KOPT-K1 (cell line): ENCODE results near the gene SH2D3C.
"Not testable (repeated sequence)": the region's sequence is repeated elsewhere in the genome, so short reads cannot be mapped to it uniquely, and the experiment has no call there.

Source experiments
- H3K27ac ChIP-seq: fragments of 200-600 bp; sonication (generic); 2 replicates; pipeline ENCODE4 v1.5.1; 2016; ENCODE audit warnings: antibody characterized with exemption, mild to moderate bottlenecking, low read depth, low read length; ENCODE audit not compliant: poor library complexity, severe bottlenecking
- H3K36me3 ChIP-seq: fragments of 200-600 bp; sonication (generic); 2 replicates; pipeline ENCODE4 v1.5.1; 2017; ENCODE audit warnings: antibody characterized with exemption, mild to moderate bottlenecking, low read length, moderate library complexity; ENCODE audit not compliant: insufficient read depth
- H3K9me3 ChIP-seq: fragments of 200-600 bp; sonication (generic); 2 replicates; pipeline ENCODE4 v1.5.1; 2017; ENCODE audit warnings: antibody characterized with exemption, low read length, mild to moderate bottlenecking; ENCODE audit not compliant: insufficient read depth, poor library complexity, severe bottlenecking

SH2D3C gene

GRCh38 chr9:127769101-127769500, 9.4 kb downstream of the SH2D3C start:
- H3K36me3 ChIP-seq = peaks cover 63% of the 10 kb centered on the region
- H3K27ac ChIP-seq = peak overlapping the region; percentile 63
- H3K9me3 ChIP-seq = no peaks in the 10 kb centered on the region

- Histone ChIP-seq H3K36me3 (peaks cover 59% of the 10 kb centered on the region), H3K9me3 (no peaks in the 10 kb centered on the region), H3K27ac (peak overlapping the region; percentile 63)
These were observed 9.8 kb downstream of the SH2D3C start for GRCh38 chr9:127768698-127769097.

GRCh38 chr9:127767909-127768331, 10.5 kb downstream of the SH2D3C start:
- peak overlapping the region; percentile 63 for H3K27ac ChIP-seq
- H3K36me3 ChIP-seq = peaks cover 55% of the 10 kb centered on the region
- H3K9me3 ChIP-seq = no peaks in the 10 kb centered on the region

GRCh38 chr9:127767410-127767809, 11.1 kb downstream of the SH2D3C start:
- H3K27ac ChIP-seq = peak overlapping the region; percentile 63
- H3K9me3 ChIP-seq = no peaks in the 10 kb centered on the region
- H3K36me3 ChIP-seq = peaks cover 55% of the 10 kb centered on the region

- H3K36me3 ChIP-seq = peaks cover 63% of the 10 kb centered on the region
- no peak overlapping the region for H3K27ac ChIP-seq
- H3K9me3 ChIP-seq = no peaks in the 10 kb centered on the region
These were observed 13.0 kb downstream of the SH2D3C start for GRCh38 chr9:127765418-127765817.

- H3K36me3 ChIP-seq = peaks cover 71% of the 10 kb centered on the region
- no peaks in the 10 kb centered on the region for H3K9me3 ChIP-seq
- no peak overlapping the region for H3K27ac ChIP-seq
These were observed 14.5 kb downstream of the SH2D3C start for GRCh38 chr9:127763918-127764384.

- Histone ChIP-seq H3K9me3 (no peaks in the 10 kb centered on the region), H3K27ac (no peak overlapping the region), H3K36me3 (peaks cover 71% of the 10 kb centered on the region)
These were observed 16.3 kb downstream of the SH2D3C start for GRCh38 chr9:127762111-127762676.

- Histone ChIP-seq H3K9me3 (no peaks in the 10 kb centered on the region), H3K36me3 (peaks cover 65% of the 10 kb centered on the region), H3K27ac (no peak overlapping the region)
These were observed 16.9 kb downstream of the SH2D3C start for GRCh38 chr9:127761491-127761956.

GRCh38 chr9:127761061-127761460, 17.4 kb downstream of the SH2D3C start:
- peaks cover 63% of the 10 kb centered on the region for H3K36me3 ChIP-seq
- H3K27ac ChIP-seq = no peak overlapping the region
- no peaks in the 10 kb centered on the region for H3K9me3 ChIP-seq

GRCh38 chr9:127758843-127759242, 19.6 kb downstream of the SH2D3C start:
- Histone ChIP-seq H3K9me3 (no peaks in the 10 kb centered on the region), H3K36me3 (peaks cover 51% of the 10 kb centered on the region; the same call in 1 of the 2 replicates), H3K27ac (no peak overlapping the region)

GRCh38 chr9:127756776-127757175, 21.7 kb downstream of the SH2D3C start:
- peaks cover 44% of the 10 kb centered on the region; the same call in 1 of the 2 replicates for H3K36me3 ChIP-seq
- not testable (repeated sequence) for H3K9me3 ChIP-seq, H3K27ac ChIP-seq

GRCh38 chr9:127756233-127756632, 22.2 kb downstream of the SH2D3C start:
- H3K9me3 ChIP-seq = no peaks in the 10 kb centered on the region
- H3K36me3 ChIP-seq = peaks cover 44% of the 10 kb centered on the region
- H3K27ac ChIP-seq = no peak overlapping the region

GRCh38 chr9:127755061-127756060, 23.1 kb downstream of the SH2D3C start:
- Histone ChIP-seq H3K36me3 (peaks cover 49% of the 10 kb centered on the region), H3K27ac (no peak overlapping the region), H3K9me3 (no peaks in the 10 kb centered on the region)

- Histone ChIP-seq H3K36me3 (peaks cover 52% of the 10 kb centered on the region), H3K9me3 (no peaks in the 10 kb centered on the region), H3K27ac (no peak overlapping the region)
These were observed 24.1 kb downstream of the SH2D3C start for GRCh38 chr9:127754099-127755060.
